NT2/D1 (cell line): ENCODE measurements around the gene LTBP1.

Experiments used
- SUZ12 ChIP-seq: IDR thresholded peaks from 2 replicates; pipeline ENCODE4 v1.6.1; 2011; ENCODE audit not compliant: insufficient read length, insufficient read depth; ENCODE audit errors: extremely low read depth
- YY1 ChIP-seq: IDR thresholded peaks from 2 replicates; pipeline ENCODE4 v1.6.1; 2011; ENCODE audit not compliant: insufficient read length, insufficient read depth
- ZNF274 ChIP-seq: IDR thresholded peaks from 2 replicates; pipeline ENCODE4 v1.6.1; 2011; ENCODE audit warnings: mild to moderate bottlenecking, low read depth, low read length

- no peak for TF ChIP-seq YY1
- TF ChIP-seq SUZ12: no peak
- TF ChIP-seq ZNF274: no peak
Observed at GRCh38 chr2:33135645-33136044, 188.9 kb downstream of the LTBP1 start.
